Camera-type eye (tissue), 1 donor: ENCODE results near the gene LINC00237. TPM values are rescaled to one million over a fixed set of nuclear protein-coding genes. Genes with fewer than 3 reads are reported as not detected.

ENCODE experiments used
- total RNA-seq: library from RNA; depleted of rRNA; stranded (reverse); fragments of >200 nt; gene quantifications from one replicate; pipeline ENCODE4 v1.2.3, GENCODE V29; 2014

The LINC00237 gene
- 2.1 TPM for total RNA-seq

DNA sequence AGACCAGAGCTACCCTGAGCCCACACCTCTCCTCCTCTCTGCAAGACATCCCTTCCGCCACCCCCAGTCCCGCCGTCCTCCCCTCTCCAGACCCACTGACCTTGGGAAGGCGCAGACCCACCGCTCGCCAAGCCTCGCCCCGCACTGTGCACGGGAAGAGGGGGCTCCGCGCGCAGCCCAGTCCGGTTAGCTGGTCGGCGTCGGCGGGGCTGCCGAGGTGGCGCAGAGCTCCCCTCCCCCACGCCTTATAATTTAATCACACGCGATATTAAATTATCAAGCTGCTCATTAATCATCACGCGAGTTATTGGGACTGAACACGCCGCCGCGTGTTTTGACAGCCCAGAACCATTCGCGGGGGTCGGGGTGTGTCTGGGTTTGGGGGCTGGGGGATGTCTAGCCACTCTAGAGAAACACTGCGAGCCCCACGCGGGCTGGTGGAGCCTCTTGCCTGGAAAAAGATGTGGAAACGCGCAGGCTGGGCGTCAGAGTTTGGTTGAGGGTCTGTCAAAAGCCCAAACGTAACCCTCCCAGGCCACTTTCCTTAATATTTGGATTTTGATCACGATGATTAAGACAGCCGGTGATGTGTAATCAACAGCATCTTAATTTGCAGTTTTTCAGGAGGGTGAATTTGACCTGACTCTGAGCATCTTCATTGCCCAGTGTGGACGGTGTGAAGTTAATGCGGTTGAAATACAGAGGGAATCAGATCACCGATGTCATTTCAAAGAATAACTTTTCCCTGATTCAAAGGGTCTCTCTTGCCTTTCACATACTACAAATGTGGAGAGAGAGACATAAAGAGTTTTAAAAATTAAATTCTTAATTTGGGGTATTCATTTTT, at the start of gene LINC00237:
TSS of gene LINC00237 (minus strand) at position 188 of the 847 bp plus-strand sequence.

DNA sequence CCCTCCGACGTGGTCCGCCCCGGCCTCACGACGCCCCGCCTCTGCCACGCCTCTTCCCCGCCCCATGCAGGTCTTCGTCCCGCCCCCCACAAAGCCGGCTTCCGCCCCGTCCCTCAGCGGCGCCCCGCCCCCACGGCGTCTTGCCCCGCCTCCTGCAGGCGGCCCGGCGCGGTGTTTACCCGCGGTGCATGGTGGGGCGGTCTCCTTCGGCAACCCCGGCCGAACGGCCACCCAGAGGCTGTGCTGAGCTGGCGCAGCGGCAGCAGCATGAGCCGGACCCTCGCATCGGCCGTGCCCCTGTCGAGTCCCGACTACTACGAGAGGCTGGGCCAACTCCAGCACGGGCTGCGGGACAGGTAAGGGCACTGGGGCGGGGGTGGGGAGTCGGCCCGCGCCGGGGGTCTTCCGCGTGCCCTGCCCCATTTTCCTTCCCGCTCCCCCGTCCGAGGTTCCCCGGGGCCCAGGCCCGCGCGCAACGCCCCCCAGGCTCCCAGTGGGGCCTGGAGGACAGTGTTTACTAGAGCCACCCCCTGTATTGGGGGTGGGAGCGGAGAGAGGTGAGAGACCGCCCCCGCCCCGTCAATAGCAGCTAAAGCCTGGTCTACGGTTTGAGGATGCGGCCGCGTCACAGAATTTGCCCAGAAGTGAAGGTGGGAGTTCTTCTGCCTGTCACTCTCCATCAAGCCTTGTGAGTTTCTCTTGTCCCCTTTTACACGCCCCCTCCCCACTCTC, 19.9 kb upstream of the LINC00237 start, which contains the start of gene KIZ:
TSS of gene KIZ (plus strand) at position 234 of the 732 bp plus-strand sequence. CDS start at position 268, 34 bp downstream.

Other genes starting within 250 kb of the LINC00237 start
- gene KIZ, start 19.7 kb upstream of the LINC00237 start, total RNA-seq: 42.8 TPM
- gene XRN2, start 197.0 kb upstream of the LINC00237 start, total RNA-seq: 81.7 TPM